ENCODE data around the gene NFILZ.

Gene NFILZ

DNA sequence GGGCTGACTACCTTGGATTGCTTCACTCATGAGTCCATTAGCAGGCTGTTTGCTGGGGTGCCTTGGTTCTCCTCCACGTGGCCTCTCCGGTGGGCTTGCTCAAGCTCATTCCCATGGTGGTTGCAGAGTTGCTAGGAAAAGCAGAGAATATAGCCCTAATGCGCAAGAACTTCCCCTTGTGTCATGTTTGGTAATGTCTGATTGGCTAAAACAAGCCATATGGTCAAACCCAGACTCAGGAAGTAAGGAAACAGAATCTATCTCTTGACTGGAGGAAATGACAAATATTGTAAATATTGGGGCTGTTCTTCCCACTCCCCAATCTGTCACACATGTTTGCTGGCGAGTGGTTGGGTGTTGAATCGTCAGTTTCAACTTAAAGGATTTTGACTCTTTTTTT lies 12.1 kb downstream of the NFILZ start:
- DNase-seq: no peak

DNA sequence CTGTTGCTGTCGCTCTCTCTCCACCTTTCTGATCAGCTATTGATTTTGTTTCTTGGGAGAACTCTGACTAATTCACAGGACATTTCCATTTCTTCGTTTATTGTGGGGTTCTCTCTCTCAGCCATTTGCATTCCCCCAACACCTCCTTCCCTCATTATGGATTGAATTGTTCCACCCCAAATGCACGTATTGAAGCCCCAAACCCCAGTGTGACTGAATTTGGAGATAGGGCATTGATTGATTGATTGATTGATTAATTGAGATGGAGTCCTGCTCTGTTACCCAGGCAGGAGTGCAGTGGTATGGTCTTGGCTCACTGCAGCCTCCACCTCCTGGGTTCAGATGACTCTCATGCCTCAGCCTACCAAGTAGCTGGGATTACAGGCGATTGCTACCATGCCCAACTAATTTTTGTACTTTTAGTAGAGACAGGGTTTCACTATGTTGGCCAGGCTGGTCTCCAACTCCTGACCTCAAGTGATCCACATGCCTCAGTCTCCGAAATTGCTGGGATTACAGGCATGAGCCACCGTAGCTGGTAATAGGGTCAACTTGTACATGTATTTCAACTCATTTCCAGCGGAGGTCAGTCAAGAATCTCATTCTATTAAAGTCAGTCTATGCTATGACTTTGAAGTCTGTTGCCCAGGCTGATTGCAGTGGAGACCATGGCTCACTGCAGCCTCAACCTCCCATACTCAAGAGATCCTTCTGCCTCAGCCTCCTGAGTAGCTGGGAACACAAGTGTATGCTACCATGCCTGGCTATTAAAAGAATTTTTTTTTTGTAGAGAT lies 13.6 kb downstream of the NFILZ start:
- DNase-seq: no peak

DNA sequence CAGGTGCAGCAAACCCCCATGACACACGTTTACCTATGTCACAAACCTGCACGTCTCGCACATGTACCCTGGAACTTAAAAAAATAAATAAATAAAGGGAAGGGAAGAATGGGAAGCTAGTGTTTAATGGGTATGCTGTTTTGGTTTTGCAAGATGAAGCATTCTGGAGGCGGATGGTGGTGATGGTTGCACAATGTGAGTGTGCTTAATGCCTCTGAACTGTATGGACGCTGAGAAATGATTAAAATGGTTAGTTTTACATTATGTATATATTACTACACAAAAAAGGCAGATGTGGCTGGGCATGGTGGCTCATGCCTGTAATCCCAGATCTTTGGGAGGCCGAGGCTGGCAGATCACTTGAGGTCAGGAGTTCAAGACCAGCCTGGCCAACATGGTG lies 17.8 kb downstream of the NFILZ start:
- DNase-seq: peak; percentile 76 to 91 (median 87)

- DNase-seq: peak; percentile 57 to 79 (median 71)
Measured at GRCh38 chr19:8654591-8655339, 24.3 kb downstream of the NFILZ start.

- no peak for DNase-seq
Measured at GRCh38 chr19:8655340-8655709, 24.9 kb downstream of the NFILZ start.

DNA sequence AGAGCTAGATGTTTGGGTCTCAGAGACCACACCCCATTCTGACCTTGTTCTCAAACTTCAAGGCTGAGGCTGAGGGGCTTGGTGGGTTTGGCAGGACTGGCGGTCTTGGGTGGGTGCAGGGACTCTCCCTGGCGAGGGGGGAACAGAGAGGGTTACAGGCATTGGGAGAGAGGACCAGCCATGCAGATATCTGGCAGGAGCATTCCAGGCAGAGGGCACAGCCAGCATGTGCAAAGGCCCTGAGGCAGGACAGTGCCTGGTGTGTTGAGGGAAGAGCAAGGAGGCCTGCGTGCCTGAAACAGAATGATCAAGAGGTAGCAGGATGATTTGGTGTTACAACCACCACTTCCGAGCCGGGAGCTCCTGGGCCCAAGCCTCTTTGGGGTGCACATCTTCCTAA lies 27.4 kb downstream of the NFILZ start:
- DNase-seq: no peak

GRCh38 chr19:8659905-8660304 lies 29.5 kb downstream of the NFILZ start:
- no peak for DNase-seq

DNA sequence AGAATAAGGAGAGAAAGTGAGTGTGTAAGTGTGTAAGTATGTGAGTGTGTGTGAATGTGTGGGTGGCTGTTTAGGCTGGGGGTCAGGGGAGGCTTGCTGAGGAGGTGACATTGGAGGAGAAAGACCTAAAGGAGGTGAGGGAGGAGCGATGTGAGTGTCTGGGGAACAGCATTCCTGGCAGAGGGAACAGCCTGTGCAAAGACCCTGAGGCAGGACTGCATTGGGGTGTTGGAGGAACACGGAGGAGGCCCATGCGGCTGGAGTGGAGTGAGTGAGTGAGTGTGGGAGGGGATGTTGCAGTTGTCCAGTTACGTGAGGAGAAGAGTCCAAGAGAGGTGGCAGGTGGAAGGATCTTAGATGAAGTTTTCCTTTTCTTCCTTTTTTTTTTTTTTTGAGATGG lies 31.8 kb downstream of the NFILZ start:
- no peak for DNase-seq

DNA sequence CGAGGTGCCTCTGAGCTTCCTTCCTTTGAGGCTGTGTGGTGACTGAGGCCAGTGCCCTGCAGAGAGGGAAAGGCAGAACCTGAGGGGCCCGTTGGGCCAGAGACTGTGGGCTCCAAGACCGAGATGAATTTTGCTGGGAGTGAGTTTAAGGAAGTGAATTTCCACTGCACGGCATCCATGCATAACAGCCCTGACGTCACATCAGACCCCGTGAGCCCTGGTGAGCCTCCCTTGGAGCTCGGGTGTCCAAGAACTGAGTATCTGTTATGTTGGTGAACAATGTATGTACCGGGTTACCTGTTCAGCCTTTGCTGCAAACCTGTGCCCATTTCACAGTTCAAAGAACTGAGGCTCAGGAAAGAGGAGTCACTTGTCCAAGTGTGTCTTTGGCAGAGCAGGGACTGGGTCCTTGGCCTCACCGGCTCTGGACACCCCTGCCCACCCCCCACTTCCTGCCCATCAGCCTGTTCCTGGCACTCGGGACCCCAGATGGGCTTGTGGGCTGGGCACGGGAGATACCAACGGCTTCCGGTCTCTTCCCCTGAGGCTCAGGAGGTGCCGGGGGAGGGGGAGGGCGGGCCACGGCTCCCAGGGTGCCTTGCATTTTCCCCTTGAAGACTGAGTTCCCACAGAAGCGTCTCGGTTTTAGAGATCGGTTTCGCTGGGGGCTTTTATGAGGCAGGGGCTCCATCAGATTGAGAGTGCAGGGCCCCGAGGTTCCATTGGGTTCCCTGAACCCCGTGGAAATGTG lies 33.7 kb downstream of the NFILZ start:
- DNase-seq: peak; percentile 67 to 77 (median 75)

- DNase-seq: no peak
Measured at GRCh38 chr19:8664671-8665057, 34.2 kb downstream of the NFILZ start.

DNA sequence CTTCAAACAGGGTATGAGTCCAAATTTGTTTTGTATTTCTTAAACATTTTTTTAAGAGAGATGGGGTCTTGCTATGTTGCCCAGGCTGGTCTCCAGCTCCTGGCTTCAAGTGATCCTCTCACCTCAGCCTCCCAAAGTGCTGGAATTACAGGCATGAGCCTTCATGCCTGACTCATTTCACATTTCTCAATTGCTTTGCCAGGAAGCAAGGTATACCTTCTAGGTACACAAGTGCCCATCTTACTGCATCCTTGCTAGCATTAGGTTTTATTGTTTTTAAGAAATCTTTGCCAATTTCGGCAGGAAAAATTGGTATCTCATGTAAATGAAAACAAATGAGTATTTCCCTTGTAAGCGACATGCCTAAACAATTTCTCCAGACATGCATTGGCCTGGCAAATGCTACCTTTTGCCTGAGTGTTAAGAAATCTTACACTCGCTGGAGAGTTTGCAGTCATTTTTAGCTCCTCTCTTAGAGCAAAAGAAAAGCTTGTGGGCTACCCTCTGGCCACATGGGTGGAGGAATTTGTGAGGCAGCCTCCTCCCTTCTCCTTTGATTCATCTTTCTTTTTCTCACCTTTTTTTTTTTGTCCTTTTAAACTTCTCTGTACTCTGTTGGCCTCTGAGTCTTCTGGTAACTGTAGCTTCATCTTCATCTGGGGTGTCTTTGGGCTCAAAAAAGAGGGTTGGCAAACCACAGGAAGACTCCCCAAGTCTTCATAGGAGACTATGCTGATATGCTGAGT lies 35.2 kb downstream of the NFILZ start:
- DNase-seq: no peak

DNA sequence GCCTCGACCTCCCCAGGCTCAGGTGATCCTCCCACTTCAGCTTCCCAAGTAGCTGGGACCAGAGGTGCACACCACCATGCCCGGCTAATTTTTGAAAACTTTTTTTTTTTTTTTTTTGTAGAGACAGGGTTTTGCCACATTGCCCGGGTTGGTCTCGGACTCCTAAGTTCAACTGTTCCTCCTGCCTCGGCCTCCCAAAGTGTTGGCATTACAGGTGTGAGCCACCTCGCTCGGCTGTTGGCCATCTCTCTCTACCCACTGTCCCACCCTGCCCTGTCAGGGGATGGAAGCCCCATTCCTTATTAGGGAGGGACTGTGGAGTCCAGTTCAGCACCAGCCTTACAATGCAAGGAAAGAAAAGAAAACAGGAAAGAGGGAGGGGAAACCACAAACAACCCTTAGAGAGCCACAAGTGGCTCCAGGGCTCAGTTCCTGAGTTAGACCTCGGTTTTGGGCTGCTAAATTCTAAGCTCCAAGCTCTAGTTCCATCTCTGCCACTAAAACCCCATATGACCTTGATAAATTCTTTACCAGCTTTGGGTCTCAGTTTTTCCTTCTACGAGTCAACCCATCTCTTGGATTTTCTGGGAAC lies 36.5 kb downstream of the NFILZ start:
- no peak for DNase-seq

DNA sequence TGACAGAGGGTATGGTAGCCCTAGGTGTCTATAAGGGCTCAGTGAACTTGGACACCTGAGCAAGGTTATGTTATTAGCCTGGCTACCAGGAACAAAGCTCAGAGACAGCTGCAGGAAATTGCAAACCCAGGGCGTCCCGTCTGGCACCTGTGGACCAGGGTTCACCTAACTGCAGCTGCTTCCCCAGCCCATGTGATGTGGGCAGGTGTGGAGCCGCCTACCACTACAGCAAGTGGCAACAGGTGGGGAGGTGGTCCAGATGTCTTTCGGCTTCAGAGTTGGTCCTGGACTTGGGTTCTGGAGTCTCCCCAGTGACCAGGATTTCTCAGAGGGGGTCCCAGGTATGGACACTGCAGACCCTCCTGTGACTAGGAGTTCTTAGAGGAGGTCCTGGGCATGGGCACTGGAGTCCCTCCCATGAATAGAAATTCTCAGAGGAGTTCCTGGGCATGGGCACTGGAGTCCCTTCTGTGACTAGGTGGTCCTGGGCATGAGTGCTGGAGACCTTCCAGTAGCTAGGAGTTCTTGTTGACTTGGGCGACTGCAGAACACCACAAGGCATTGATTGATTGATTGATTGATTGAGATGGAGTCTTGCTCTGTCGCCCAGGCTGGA lies 43.0 kb downstream of the NFILZ start:
- DNase-seq: no peak

GRCh38 chr19:8675066-8675465 lies 44.6 kb downstream of the NFILZ start:
- no peak for DNase-seq

- no peak for DNase-seq
Measured at GRCh38 chr19:8678244-8678807, 47.9 kb downstream of the NFILZ start.
